MCF 10A (cell line): Measurements from ENCODE around the gene C1QTNF9B. TPM values are rescaled to one million over a fixed set of nuclear protein-coding genes. Genes with fewer than 3 reads are reported as not detected.
A peak's percentile ranks its signal among the peaks of the same experiment; 100 is the strongest.

Source experiments
- BruUV-seq: library from RNA; stranded (reverse); fragments of 400-500 nt; replicated peaks from 2 replicates; lab custom pipeline; 2021; lab: Mats Ljungman, UMichigan
- CTCF ChIA-PET: fragments of 300-600 bp; sonication (Branson Sonifier 250); formaldehyde crosslinking; extraction: SDS; loops from one replicate; lab custom pipeline; 2021; ENCODE audit warnings: antibody characterized with exemption, inconsistent platforms; lab: Yijun Ruan, JAX
- POLR2A ChIA-PET: fragments of 300-600, 350-650 bp; sonication (Branson Sonifier 250); formaldehyde crosslinking; extraction: SDS; loops from one replicate; lab custom pipeline; 2020; ENCODE audit warnings: antibody characterized with exemption, inconsistent platforms; lab: Yijun Ruan, JAX
- DNase-seq: peaks from one replicate; pipeline ENCODE4 v3.0.0-alpha.2; 2018; ENCODE audit not compliant: unreplicated experiment
- H3K27ac Mint-ChIP-seq: one replicate; pipeline ENCODE4 v1.8.0; 2022; ENCODE audit warnings: mild to moderate bottlenecking, low read depth, mixed read lengths; ENCODE audit not compliant: unreplicated experiment
- H3K27me3 Mint-ChIP-seq: one replicate; pipeline ENCODE4 v1.8.0; 2022; ENCODE audit warnings: mixed read lengths; ENCODE audit not compliant: insufficient read depth, unreplicated experiment
- H3K36me3 Mint-ChIP-seq: one replicate; pipeline ENCODE4 v1.8.0; 2022; ENCODE audit warnings: mild to moderate bottlenecking, moderate library complexity, mixed read lengths; ENCODE audit not compliant: insufficient read depth, unreplicated experiment
- H3K4me1 Mint-ChIP-seq: one replicate; pipeline ENCODE4 v1.8.0; 2022; ENCODE audit warnings: mixed read lengths; ENCODE audit not compliant: insufficient read depth, unreplicated experiment
- H3K4me3 Mint-ChIP-seq: one replicate; pipeline ENCODE4 v1.8.0; 2022; ENCODE audit warnings: mild to moderate bottlenecking, moderate library complexity, mixed read lengths; ENCODE audit not compliant: unreplicated experiment
- H3K9me3 Mint-ChIP-seq: one replicate; pipeline ENCODE4 v1.8.0; 2022; ENCODE audit warnings: mixed read lengths; ENCODE audit not compliant: unreplicated experiment
- intact Hi-C: fragments of 100-400 bp; cut with micrococcal nuclease; formaldehyde crosslinking; loops from 2 replicates; pipeline ENCODE4 v1.14.1; 2022
- total RNA-seq: library from RNA; stranded (reverse); gene quantifications from 2 replicates; pipeline ENCODE4 v1.2.3, GENCODE V29; 2022
- TF ChIP-seq, protein P1 (sequence below): fragments of 200-600 bp; IDR thresholded peaks from one replicate; pipeline ENCODE4 v1.8.0; 2022; ENCODE audit warnings: antibody characterized with exemption, mild to moderate bottlenecking; ENCODE audit not compliant: unreplicated experiment

C1QTNF9B gene
- total RNA-seq, 1 experiment from 2014 or later: not detected

GRCh38 chr13:23870356-23871140 is 26.8 kb downstream of the C1QTNF9B start:
- BruUV-seq: no TSS peak
- Mint-ChIP-seq H3K27me3 (no peaks in the 10 kb centered on the region), H3K9me3 (no peaks in the 10 kb centered on the region), H3K4me3 (no peak overlapping the region), H3K4me1 (no peaks in the 10 kb centered on the region), H3K36me3 (peaks cover 3% of the 10 kb centered on the region), H3K27ac (no peak overlapping the region)
- DNase-seq: no peak
- ChIA-PET CTCF (interaction anchor here (0.6 to 1.4 kb wide), 5 partner anchors 12 to 407 kb away, joined by 3 to 12 read pairs (median 3); no protein-coding TSS in a partner anchor), POLR2A (interaction anchor here (0.9 to 1.4 kb wide), 2 partner anchors 19 to 549 kb away, joined by 3 to 9 read pairs; partner anchors contain the start of gene MIPEP)
- intact Hi-C loops: loop anchor here (1.0 to 5.0 kb wide), 4 partner anchors 153 to 404 kb away; no protein-coding TSS in a partner anchor
- TF ChIP-seq, protein P1, sequence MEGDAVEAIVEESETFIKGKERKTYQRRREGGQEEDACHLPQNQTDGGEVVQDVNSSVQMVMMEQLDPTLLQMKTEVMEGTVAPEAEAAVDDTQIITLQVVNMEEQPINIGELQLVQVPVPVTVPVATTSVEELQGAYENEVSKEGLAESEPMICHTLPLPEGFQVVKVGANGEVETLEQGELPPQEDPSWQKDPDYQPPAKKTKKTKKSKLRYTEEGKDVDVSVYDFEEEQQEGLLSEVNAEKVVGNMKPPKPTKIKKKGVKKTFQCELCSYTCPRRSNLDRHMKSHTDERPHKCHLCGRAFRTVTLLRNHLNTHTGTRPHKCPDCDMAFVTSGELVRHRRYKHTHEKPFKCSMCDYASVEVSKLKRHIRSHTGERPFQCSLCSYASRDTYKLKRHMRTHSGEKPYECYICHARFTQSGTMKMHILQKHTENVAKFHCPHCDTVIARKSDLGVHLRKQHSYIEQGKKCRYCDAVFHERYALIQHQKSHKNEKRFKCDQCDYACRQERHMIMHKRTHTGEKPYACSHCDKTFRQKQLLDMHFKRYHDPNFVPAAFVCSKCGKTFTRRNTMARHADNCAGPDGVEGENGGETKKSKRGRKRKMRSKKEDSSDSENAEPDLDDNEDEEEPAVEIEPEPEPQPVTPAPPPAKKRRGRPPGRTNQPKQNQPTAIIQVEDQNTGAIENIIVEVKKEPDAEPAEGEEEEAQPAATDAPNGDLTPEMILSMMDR: no peak

GRCh38 chr13:23868521-23868920 is 28.8 kb downstream of the C1QTNF9B start:
- DNase-seq: peak; percentile 75
- intact Hi-C loops: no loop called here

GRCh38 chr13:23867027-23867491 is 30.2 kb downstream of the C1QTNF9B start:
- no peaks in the 10 kb centered on the region for H3K4me1 Mint-ChIP-seq
- TF ChIP-seq, protein P1: no peak
- no peaks in the 10 kb centered on the region for H3K9me3 Mint-ChIP-seq
- H3K4me3 Mint-ChIP-seq: no peak overlapping the region
- intact Hi-C loops: no loop called here
- ChIA-PET CTCF (interaction anchor here (1.6 kb wide), 1 partner anchor 10 kb away, joined by 4 read pairs; no protein-coding TSS in a partner anchor), POLR2A (interaction anchor here (0.9 kb wide), 1 partner anchor 19 kb away, joined by 3 read pairs; no protein-coding TSS in a partner anchor)
- no peaks in the 10 kb centered on the region for H3K27me3 Mint-ChIP-seq
- BruUV-seq: no TSS peak
- no peak overlapping the region for H3K27ac Mint-ChIP-seq
- peak; percentile 6 for DNase-seq
- peaks cover 13% of the 10 kb centered on the region for H3K36me3 Mint-ChIP-seq

More at GRCh38 chr13:23868521-23868920, 28.8 kb downstream of the C1QTNF9B start:
- Mint-ChIP-seq H3K27ac (no peak overlapping the region), H3K9me3 (no peaks in the 10 kb centered on the region), H3K27me3 (no peaks in the 10 kb centered on the region), H3K4me3 (no peak overlapping the region), H3K4me1 (no peaks in the 10 kb centered on the region), H3K36me3 (peaks cover 8% of the 10 kb centered on the region)
- TF ChIP-seq, protein P1: no peak
- ChIA-PET POLR2A (interaction anchor here (0.7 to 2.5 kb wide), 6 partner anchors 11 to 403 kb away, joined by 3 to 20 read pairs (median 5); partner anchors contain the start of gene MIPEP), CTCF (interaction anchor here (0.5 to 2.1 kb wide), 8 partner anchors 21 to 842 kb away, joined by 3 to 12 read pairs (median 3); partner anchors contain the start of gene MIPEP)
- no TSS peak for BruUV-seq
